GM18507 (cell line): ENCODE data around the gene SPATA31D3.
"Not testable (repeated sequence)": the region's sequence is repeated elsewhere in the genome, so short reads cannot be mapped to it uniquely, and the experiment has no call there.

Source experiments
- DNase-seq: peaks from one replicate; pipeline ENCODE4 v3.0.0; 2011; ENCODE audit warnings: low read depth; ENCODE audit not compliant: insufficient read length; ENCODE audit errors: extremely low spot score
- FAIRE-seq: peaks from 2 replicates; lab custom pipeline; 2011; peaks lifted over from hg19 to GRCh38; lab: Jason Lieb, UNC

The SPATA31D3 gene

DNA sequence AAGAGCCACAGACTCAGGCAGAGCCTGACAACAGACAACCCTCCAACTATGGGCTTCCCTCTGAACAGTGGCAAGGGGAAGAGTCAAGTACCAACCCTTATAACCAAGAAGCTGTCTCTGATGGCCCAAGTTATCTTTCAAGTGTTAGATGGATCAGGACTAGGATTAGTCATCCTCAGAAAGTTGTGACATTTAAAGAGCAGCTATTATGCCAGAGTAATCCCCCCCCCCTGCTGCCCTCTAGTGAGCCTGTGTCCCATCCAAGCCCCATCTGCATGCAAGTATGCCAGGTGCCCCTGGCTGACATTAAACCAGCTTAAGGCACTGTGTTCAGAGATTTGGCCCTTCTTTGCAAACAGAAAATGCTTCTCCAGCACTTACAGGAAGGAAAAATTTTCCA is 28.4 kb downstream of the SPATA31D3 start:
- FAIRE-seq = no peak
- DNase-seq = no peak

- DNase-seq (no peak), FAIRE-seq (no peak)
Observed at GRCh38 chr9:81974764-81975163, 31.5 kb downstream of the SPATA31D3 start.

GRCh38 chr9:81976351-81976750 is 33.1 kb downstream of the SPATA31D3 start:
- DNase-seq (no peak), FAIRE-seq (no peak)

GRCh38 chr9:81979196-81979595 is 35.9 kb downstream of the SPATA31D3 start:
- DNase-seq = no peak
- no peak for FAIRE-seq

- FAIRE-seq = no peak
- no peak for DNase-seq
Observed at GRCh38 chr9:81980568-81980967, 37.3 kb downstream of the SPATA31D3 start.

DNA sequence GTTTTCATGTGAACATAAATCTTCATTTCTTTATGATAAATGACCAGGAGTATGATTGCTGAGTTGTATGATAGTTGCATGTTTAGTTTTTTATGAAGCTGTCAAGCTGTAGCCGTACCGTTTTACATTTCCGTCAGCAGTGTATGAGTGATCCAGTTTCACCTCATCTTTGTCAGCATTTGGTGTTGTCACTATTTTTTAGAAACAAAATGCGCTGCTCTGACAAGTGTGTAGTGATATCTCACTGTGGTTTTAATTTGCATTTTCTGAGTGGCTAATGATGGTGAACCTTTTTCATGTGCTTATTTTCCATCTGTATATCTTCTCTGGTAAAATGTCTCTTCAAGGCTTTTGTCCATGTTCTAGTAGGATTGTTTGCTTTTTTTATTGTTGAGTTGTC is 38.6 kb downstream of the SPATA31D3 start:
- DNase-seq = no peak

DNA sequence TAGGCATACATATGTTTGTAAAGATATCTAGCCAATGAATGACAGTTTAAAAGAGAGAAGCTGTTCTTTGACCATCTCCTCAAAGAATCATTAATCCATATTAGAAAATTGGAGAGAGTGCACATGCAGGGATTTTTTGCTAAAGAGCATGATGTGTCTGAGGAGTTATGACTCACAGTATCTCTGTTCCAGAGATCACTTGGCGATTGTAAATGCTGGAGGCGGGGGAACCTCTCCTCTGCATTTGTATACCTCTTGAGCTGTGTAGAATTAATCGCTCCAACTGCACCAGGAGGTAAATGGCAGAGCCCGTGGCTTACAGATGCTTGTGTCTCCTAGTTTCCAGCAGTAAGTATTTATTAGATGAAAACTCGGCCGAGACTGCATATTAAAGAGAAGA is 41.6 kb downstream of the SPATA31D3 start:
- no peak for DNase-seq
- FAIRE-seq = no peak

More for the DNA sequence above, 38.6 kb downstream of the SPATA31D3 start:
- no peak for FAIRE-seq

DNA sequence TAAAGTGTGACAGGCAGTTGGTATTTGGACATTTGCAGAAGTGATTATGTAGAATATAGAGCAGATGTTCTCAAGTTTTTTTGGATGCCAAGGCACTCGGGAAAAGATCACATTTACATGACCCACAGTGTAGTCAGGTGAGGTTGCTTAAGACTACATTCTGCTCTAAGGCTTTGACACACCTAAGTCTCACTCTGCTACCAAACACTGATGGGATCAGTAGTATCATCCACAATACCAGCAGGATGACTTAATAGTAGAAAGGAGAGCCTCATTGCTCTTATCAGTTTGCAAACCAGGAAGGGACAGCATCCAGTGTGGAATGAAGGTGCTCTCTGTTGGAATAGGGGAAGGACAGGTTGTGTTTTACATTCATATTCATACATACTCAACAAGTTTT is 42.8 kb downstream of the SPATA31D3 start:
- no peak for FAIRE-seq
- DNase-seq = no peak

- DNase-seq, FAIRE-seq: not testable (repeated sequence)
Observed at GRCh38 chr9:81988472-81988871, 45.2 kb downstream of the SPATA31D3 start, which contains the start of gene SPATA31D1. SPATA31D1 (plus strand) TSS chr9:81988772; CDS start chr9:81988819, 47 bp downstream.

GRCh38 chr9:81989700-81990099 is 46.4 kb downstream of the SPATA31D3 start:
- DNase-seq (no peak), FAIRE-seq (no peak)

GRCh38 chr9:81993656-81994055 is 50.4 kb downstream of the SPATA31D3 start:
- DNase-seq (no peak), FAIRE-seq (no peak)
